Tibial nerve (tissue), 4 donors: ENCODE data around the gene INTS11. TPM values are rescaled to one million over a fixed set of nuclear protein-coding genes. Genes with fewer than 3 reads are reported as not detected.

Source experiments
- DNase-seq, 2 donors: peaks; one replicate each; pipeline ENCODE4 v3.0.0-alpha.2; 2019; ENCODE audit warnings: low spot score in 2 of 2
- H3K27ac ChIP-seq, 4 donors: fragments of 200-600 bp; sonication (generic) in 3 of 4; one replicate each; pipeline ENCODE4 v1.5.1; 2017 to 2019; ENCODE audit warnings: mild to moderate bottlenecking in 1 of 4
- H3K27me3 ChIP-seq, 2 donors: fragments of 200-600 bp; sonication (generic) in 1 of 2; one replicate each; pipeline versions ENCODE4 v1.5.1 to v1.6.0; 2017 to 2019
- H3K36me3 ChIP-seq, 3 donors: fragments of 200-600 bp; sonication (generic); one replicate each; pipeline ENCODE4 v1.5.1; 2018 to 2019
- H3K4me1 ChIP-seq, 4 donors: fragments of 200-600 bp; sonication (generic) in 3 of 4; one replicate each; pipeline ENCODE4 v1.5.1; 2017 to 2019
- H3K4me3 ChIP-seq, 4 donors: fragments of 200-600 bp; sonication (generic) in 3 of 4; one replicate each; pipeline ENCODE4 v1.5.1; 2017 to 2019; ENCODE audit warnings: mild to moderate bottlenecking in 1 of 4, moderate library complexity in 1 of 4
- H3K9me3 ChIP-seq, 4 donors: fragments of 200-600 bp; sonication (generic) in 3 of 4; one replicate each; pipeline ENCODE4 v1.5.1; 2017 to 2019
- EP300 ChIP-seq, 2 donors: sonication (generic); formaldehyde crosslinking; IDR thresholded peaks; one replicate each; pipeline ENCODE4 v1.6.1; 2017; ENCODE audit warnings: antibody characterized with exemption in 2 of 2, mild to moderate bottlenecking in 1 of 2
- POLR2A ChIP-seq, 2 donors: fragments of 450-650 bp; IDR thresholded peaks; one replicate each; pipeline ENCODE4 v1.6.1; 2017; ENCODE audit warnings: antibody characterized with exemption in 2 of 2, mild to moderate bottlenecking in 2 of 2, moderate library complexity in 2 of 2
- WGBS, 2 donors: methylation state at CpG; one replicate each; pipeline ENCODE4 v1.1.5; 2018; 5-methylcytosine and 5-hydroxymethylcytosine counted together
- total RNA-seq, 4 donors: library from RNA; depleted of rRNA; stranded (reverse); fragments of >200 nt; gene quantifications; one replicate each; pipeline ENCODE4 v1.1.0, GENCODE V29; 2016
- TF ChIP-seq, protein P1 (sequence below), 5 experiments: fragments of 200-600 bp in 3 of 5; fragments of 450-650 bp in 2 of 5; sonication (generic) in 3 of 5; IDR thresholded peaks; one replicate each; pipeline ENCODE4 v1.5.1; 2016 to 2019; ENCODE audit warnings: antibody characterized with exemption in 5 of 5, mild to moderate bottlenecking in 3 of 5, moderate library complexity in 2 of 5

INTS11 gene
- total RNA-seq, 4 donors from 2014 or later = 118 to 241 (median 157) TPM

- H3K4me1 ChIP-seq = peaks cover 0 to 66% (median 47%) of the 10 kb centered on the region in 4 donors
- WGBS, 2 donors = 81 to 94% methylated on average over 6 to 10 of the region's 10 CpGs
- H3K27ac ChIP-seq = peak overlapping the region in 3 of 4 donors; percentile 30 to 91 (median 84)
- H3K4me3 ChIP-seq = peak overlapping the region in 1 of 4 donors; percentile 1
- TF ChIP-seq EP300 (IDR thresholded peaks at IDR 0.05) = no peak
- H3K9me3 ChIP-seq = no peaks in the 10 kb centered on the region
- H3K36me3 ChIP-seq = peaks cover 0 to 8% (median 0%) of the 10 kb centered on the region in 3 donors
- no peak for DNase-seq
- no peaks in the 10 kb centered on the region for H3K27me3 ChIP-seq
Observed at GRCh38 chr1:1346501-1346890, 22.0 kb upstream of the INTS11 start.

DNA sequence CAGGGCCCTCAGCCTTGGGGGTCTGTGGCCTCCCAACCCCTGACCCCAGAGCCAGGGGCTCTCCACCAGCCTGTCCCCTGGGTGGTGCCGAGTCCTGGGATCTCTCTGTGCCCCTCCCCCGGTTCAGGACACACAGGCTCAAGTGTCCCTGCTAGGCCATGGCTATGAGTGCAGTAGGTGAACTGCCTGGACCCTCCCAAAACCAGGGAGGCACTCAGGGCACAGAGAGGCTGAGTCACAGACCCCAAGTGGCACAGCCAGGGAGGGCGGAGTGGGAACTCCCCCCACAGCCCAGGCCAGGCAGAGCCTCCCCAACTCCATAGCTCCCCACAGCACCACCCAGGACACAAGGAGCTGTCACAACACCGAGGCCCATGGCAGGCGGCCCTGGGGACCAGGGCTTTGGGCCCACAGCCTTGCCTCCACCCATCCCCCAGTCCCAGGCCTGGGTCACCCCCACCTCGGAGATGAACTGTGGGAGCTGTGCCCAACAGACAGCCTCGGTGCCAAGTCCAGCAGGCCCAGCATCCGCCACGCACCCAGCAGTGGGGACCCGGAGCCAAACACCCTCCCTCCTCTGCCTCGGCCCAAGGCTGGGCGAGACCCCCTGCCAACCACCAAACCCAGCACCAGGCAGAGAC, 21.5 kb upstream of the INTS11 start:
- no peaks in the 10 kb centered on the region for H3K27me3 ChIP-seq
- TF ChIP-seq EP300 (IDR thresholded peaks at IDR 0.05) = no peak
- TF ChIP-seq, protein P1, sequence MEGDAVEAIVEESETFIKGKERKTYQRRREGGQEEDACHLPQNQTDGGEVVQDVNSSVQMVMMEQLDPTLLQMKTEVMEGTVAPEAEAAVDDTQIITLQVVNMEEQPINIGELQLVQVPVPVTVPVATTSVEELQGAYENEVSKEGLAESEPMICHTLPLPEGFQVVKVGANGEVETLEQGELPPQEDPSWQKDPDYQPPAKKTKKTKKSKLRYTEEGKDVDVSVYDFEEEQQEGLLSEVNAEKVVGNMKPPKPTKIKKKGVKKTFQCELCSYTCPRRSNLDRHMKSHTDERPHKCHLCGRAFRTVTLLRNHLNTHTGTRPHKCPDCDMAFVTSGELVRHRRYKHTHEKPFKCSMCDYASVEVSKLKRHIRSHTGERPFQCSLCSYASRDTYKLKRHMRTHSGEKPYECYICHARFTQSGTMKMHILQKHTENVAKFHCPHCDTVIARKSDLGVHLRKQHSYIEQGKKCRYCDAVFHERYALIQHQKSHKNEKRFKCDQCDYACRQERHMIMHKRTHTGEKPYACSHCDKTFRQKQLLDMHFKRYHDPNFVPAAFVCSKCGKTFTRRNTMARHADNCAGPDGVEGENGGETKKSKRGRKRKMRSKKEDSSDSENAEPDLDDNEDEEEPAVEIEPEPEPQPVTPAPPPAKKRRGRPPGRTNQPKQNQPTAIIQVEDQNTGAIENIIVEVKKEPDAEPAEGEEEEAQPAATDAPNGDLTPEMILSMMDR (IDR thresholded peaks at IDR 0.05) = no peak
- TF ChIP-seq POLR2A (IDR thresholded peaks at IDR 0.05) = no peak
- 52 to 68% methylated on average over 6 to 9 of the region's 12 CpGs for WGBS, 2 donors
- peaks cover 0 to 13% (median 0%) of the 10 kb centered on the region in 3 donors for H3K36me3 ChIP-seq
- peak overlapping the region in 1 of 4 donors; percentile 19 for H3K4me3 ChIP-seq
- no peaks in the 10 kb centered on the region for H3K9me3 ChIP-seq
- DNase-seq = no peak
- H3K27ac ChIP-seq = peak overlapping the region in 3 of 4 donors; percentile 60 to 91 (median 76)
- H3K4me1 ChIP-seq = peaks cover 0 to 63% (median 45%) of the 10 kb centered on the region in 4 donors

- DNase-seq = no peak
- peak overlapping the region in 3 of 4 donors; percentile 60 to 91 (median 72) for H3K27ac ChIP-seq
- H3K4me3 ChIP-seq = peak overlapping the region in 1 of 4 donors; percentile 19
- WGBS, 2 donors = 27 to 42% methylated on average over 8 to 13 of the region's 16 CpGs
- TF ChIP-seq, protein P1 (IDR thresholded peaks at IDR 0.05) = no peak
- TF ChIP-seq EP300 (IDR thresholded peaks at IDR 0.05) = no peak
- no peak for TF ChIP-seq POLR2A (IDR thresholded peaks at IDR 0.05)
- no peaks in the 10 kb centered on the region for H3K9me3 ChIP-seq
- H3K4me1 ChIP-seq = peaks cover 0 to 63% (median 45%) of the 10 kb centered on the region in 4 donors
- H3K36me3 ChIP-seq = peaks cover 0 to 19% (median 0%) of the 10 kb centered on the region in 3 donors
- H3K27me3 ChIP-seq = no peaks in the 10 kb centered on the region
Observed at GRCh38 chr1:1345384-1345783, 20.9 kb upstream of the INTS11 start.

DNA sequence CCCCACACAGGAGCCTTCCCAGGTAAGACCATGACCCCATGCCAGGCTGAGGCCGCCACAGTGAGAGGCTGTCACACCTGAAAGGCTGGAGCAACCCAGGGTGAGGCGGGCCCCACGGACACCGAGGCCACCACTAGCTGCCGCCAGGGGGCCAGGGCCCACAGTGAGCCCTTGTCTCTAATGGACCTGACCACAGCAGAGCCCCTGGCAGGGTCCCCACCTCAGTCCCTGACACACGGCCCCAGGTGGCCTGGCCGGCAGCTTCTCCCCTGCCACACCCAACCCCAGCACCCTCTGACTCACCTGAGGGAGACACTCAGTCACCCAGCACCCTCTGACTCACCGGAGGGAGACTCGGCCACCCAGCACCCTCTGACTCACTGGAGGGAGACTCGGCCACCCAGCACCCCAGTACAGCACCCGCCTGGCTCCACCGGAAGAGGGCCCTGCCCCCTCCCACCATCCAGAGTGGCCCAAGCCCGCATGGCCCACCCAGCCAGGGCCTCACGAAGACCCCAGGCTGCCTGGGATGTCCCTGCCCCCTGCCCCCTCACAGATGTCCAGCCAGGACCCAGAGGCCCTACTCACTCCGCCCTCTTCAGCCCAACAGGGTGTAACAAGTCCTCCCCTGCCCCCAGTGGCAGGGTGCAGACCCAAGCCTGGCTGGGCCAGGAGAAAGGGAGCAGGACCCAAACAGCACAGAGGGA, 20.3 kb upstream of the INTS11 start:
- Histone ChIP-seq H3K36me3 (peaks cover 0 to 25% (median 0%) of the 10 kb centered on the region in 3 donors), H3K4me3 (peak overlapping the region in 1 of 4 donors; percentile 19), H3K9me3 (no peaks in the 10 kb centered on the region), H3K27ac (peak overlapping the region in 3 of 4 donors; percentile 60 to 91 (median 72)), H3K27me3 (no peaks in the 10 kb centered on the region), H3K4me1 (peaks cover 0 to 63% (median 45%) of the 10 kb centered on the region in 4 donors)
- no peak for TF ChIP-seq POLR2A (IDR thresholded peaks at IDR 0.05)
- TF ChIP-seq EP300 (IDR thresholded peaks at IDR 0.05) = no peak
- TF ChIP-seq, protein P1 (IDR thresholded peaks at IDR 0.05) = peak in 3 of 5 experiments; percentile 13 to 30 (median 20)
- no peak for DNase-seq
- WGBS, 2 donors = 63 to 80% methylated on average over 3 to 12 of the region's 15 CpGs

GRCh38 chr1:1343811-1344421, 19.5 kb upstream of the INTS11 start:
- no peak for DNase-seq
- Histone ChIP-seq H3K4me1 (peaks cover 0 to 63% (median 45%) of the 10 kb centered on the region in 4 donors), H3K27me3 (no peaks in the 10 kb centered on the region), H3K27ac (peak overlapping the region in 3 of 4 donors; percentile 60 to 91 (median 72)), H3K9me3 (no peaks in the 10 kb centered on the region), H3K4me3 (no peak overlapping the region), H3K36me3 (peaks cover 0 to 34% (median 3%) of the 10 kb centered on the region in 3 donors)
- WGBS, 2 donors = 75 to 83% methylated on average over 8 to 16 of the region's 24 CpGs
- TF ChIP-seq EP300 (IDR thresholded peaks at IDR 0.05) = no peak
- no peak for TF ChIP-seq POLR2A (IDR thresholded peaks at IDR 0.05)
- TF ChIP-seq, protein P1 (IDR thresholded peaks at IDR 0.05) = no peak
